H1 (cell line): ENCODE data around the gene GALR1. TPM values are rescaled to one million over a fixed set of nuclear protein-coding genes. Genes with fewer than 3 reads are reported as not detected.

ENCODE experiments used
- CTCF ChIA-PET: fragments of 300-600 bp; sonication (Branson Sonifier 250); formaldehyde crosslinking; loops from one replicate; lab custom pipeline; 2021; ENCODE audit not compliant: partially characterized antibody; lab: Charles Lee
- POLR2A ChIA-PET: fragments of 300-600 bp; sonication (Branson Sonifier 250); formaldehyde crosslinking; loops from one replicate; lab custom pipeline; 2021; ENCODE audit warnings: inconsistent platforms; ENCODE audit not compliant: partially characterized antibody; lab: Charles Lee
- DNase-seq, 2 experiments: peaks; one replicate each; pipeline versions ENCODE4 v3.0.0 to v3.0.0-alpha.2; 2010 to 2022; ENCODE audit warnings: low spot score in 2 of 2, low read depth in 1 of 2, mixed read lengths in 1 of 2
- FAIRE-seq: peaks from 2 replicates; lab custom pipeline; 2011; peaks lifted over from hg19 to GRCh38; lab: Jason Lieb, UNC
- H2AFZ ChIP-seq: 2 replicates; pipeline ENCODE4 v1.8.1; 2012; ENCODE audit warnings: low read length, inconsistent platforms
- H2AK5ac ChIP-seq: 2 replicates; pipeline ENCODE4 v1.6.1; 2013; ENCODE audit warnings: low read depth, low read length
- H2BK120ac ChIP-seq: replicated peaks from 2 replicates; pipeline ENCODE3; 2013; ENCODE audit warnings: low read depth, low read length, inconsistent platforms
- H2BK12ac ChIP-seq: 2 replicates; pipeline ENCODE4 v1.6.1; 2013; ENCODE audit warnings: low read depth, low read length
- H2BK15ac ChIP-seq: 2 replicates; pipeline ENCODE4 v1.6.1; 2013; ENCODE audit warnings: low read length
- H2BK20ac ChIP-seq: 2 replicates; pipeline ENCODE4 v1.6.1; 2013; ENCODE audit warnings: low read length
- H2BK5ac ChIP-seq: 2 replicates; pipeline ENCODE4 v1.6.1; 2013; ENCODE audit warnings: low read depth, low read length
- H3K14ac ChIP-seq: 2 replicates; pipeline ENCODE4 v1.6.1; 2013; ENCODE audit warnings: inconsistent platforms; ENCODE audit not compliant: insufficient read length
- H3K18ac ChIP-seq: 2 replicates; pipeline ENCODE4 v1.6.1; 2013; ENCODE audit warnings: low read length; ENCODE audit errors: extremely low read depth
- H3K23ac ChIP-seq: 2 replicates; pipeline ENCODE4 v1.6.1; 2013; ENCODE audit warnings: inconsistent platforms; ENCODE audit not compliant: insufficient read length
- H3K23me2 ChIP-seq: 2 replicates; pipeline ENCODE4 v1.6.1; 2013; ENCODE audit warnings: low read depth, low read length
- H3K27ac ChIP-seq: 2 replicates; pipeline ENCODE4 v1.6.1; 2011; ENCODE audit warnings: low read depth, low read length, inconsistent platforms
- H3K27me3 ChIP-seq, 4 experiments: replicated peaks in 1 of 4; 1 replicate in 1 of 4; 2 replicates in 3 of 4; pipeline versions ENCODE4 v1.6.1 to v1.8.1; 2011 to 2013; ENCODE audit warnings: low read length in 3 of 4, mild to moderate bottlenecking in 3 of 4, inconsistent platforms in 2 of 4, mixed read lengths in 2 of 4, moderate library complexity in 1 of 4; ENCODE audit not compliant: control insufficient read depth in 3 of 4, insufficient read depth in 3 of 4; ENCODE audit errors: extremely low read depth in 1 of 4
- H3K36me3 ChIP-seq, 4 experiments: 2 replicates each; pipeline versions ENCODE4 v1.6.1 to v1.8.1; 2011 to 2013; ENCODE audit warnings: mild to moderate bottlenecking in 4 of 4, low read length in 3 of 4, moderate library complexity in 2 of 4, control low read depth in 1 of 4, inconsistent platforms in 1 of 4; ENCODE audit not compliant: insufficient read depth in 4 of 4, control insufficient read depth in 2 of 4
- H3K4ac ChIP-seq: replicated peaks from 2 replicates; pipeline ENCODE3; 2013; ENCODE audit warnings: low read length, low read depth, mixed read lengths, inconsistent platforms; ENCODE audit not compliant: insufficient read length
- H3K4me1 ChIP-seq, 4 experiments: replicated peaks in 1 of 4; 1 replicate in 1 of 4; 2 replicates in 3 of 4; pipeline versions ENCODE4 v1.6.1 to v1.8.1; 2011 to 2013; ENCODE audit warnings: low read length in 3 of 4, inconsistent platforms in 2 of 4, mixed read lengths in 1 of 4; ENCODE audit not compliant: insufficient read depth in 4 of 4, control insufficient read depth in 3 of 4
- H3K4me2 ChIP-seq, 2 experiments: 2 replicates each; pipeline versions ENCODE4 v1.6.1 to v1.8.1; 2011 to 2013; ENCODE audit warnings: low read depth in 2 of 2, low read length in 2 of 2, control low read depth in 1 of 2, inconsistent platforms in 1 of 2, mild to moderate bottlenecking in 1 of 2; ENCODE audit not compliant: insufficient read depth in 1 of 2
- H3K4me3 ChIP-seq, 4 experiments: fragments of 200-600, 300-600 bp in 1 of 4; sonication (generic), shearing (Covaris generic), sonication (Bioruptor Twin) in 1 of 4; 2 replicates each; pipeline versions ENCODE4 v1.5.1 to v1.8.1; 2011 to 2016; ENCODE audit warnings: low read length in 4 of 4, low read depth in 3 of 4, control low read depth in 2 of 4, inconsistent platforms in 2 of 4, mild to moderate bottlenecking in 2 of 4, mixed read lengths in 1 of 4, moderate library complexity in 1 of 4; ENCODE audit not compliant: insufficient read depth in 2 of 4; ENCODE audit errors: extremely low read depth in 1 of 4
- H3K56ac ChIP-seq: replicated peaks from 2 replicates; pipeline ENCODE3; 2013; ENCODE audit warnings: low read depth, mild to moderate bottlenecking, mixed read lengths, low read length, inconsistent platforms; ENCODE audit not compliant: insufficient read length
- H3K79me1 ChIP-seq: 2 replicates; pipeline ENCODE4 v1.6.1; 2013; ENCODE audit warnings: low read depth, low read length, control low read depth
- H3K79me2 ChIP-seq, 2 experiments: 2 replicates each; pipeline versions ENCODE4 v1.6.1 to v1.8.1; 2012 to 2013; ENCODE audit warnings: low read length in 2 of 2, mild to moderate bottlenecking in 2 of 2, inconsistent platforms in 1 of 2; ENCODE audit not compliant: insufficient read depth in 2 of 2, control insufficient read depth in 1 of 2
- H3K9ac ChIP-seq, 4 experiments: replicated peaks in 1 of 4; 1 replicate in 1 of 4; 2 replicates in 3 of 4; pipeline versions ENCODE4 v1.6.1 to v1.8.1; 2011 to 2013; ENCODE audit warnings: low read depth in 3 of 4, low read length in 3 of 4, control low read depth in 2 of 4, mild to moderate bottlenecking in 2 of 4, moderate library complexity in 2 of 4, inconsistent platforms in 1 of 4; ENCODE audit errors: extremely low read depth in 1 of 4
- H3K9me3 ChIP-seq, 2 experiments: 2 replicates each; pipeline versions ENCODE4 v1.6.1 to v1.8.1; 2012 to 2013; ENCODE audit warnings: mild to moderate bottlenecking in 2 of 2, moderate library complexity in 2 of 2, control low read depth in 1 of 2, inconsistent platforms in 1 of 2, low read depth in 1 of 2, low read length in 1 of 2, mixed read lengths in 1 of 2; ENCODE audit not compliant: insufficient read depth in 2 of 2
- H4K20me1 ChIP-seq, 2 experiments: replicated peaks in 1 of 2; 2 replicates each; pipeline versions ENCODE3 to v1.8.1; 2011 to 2013; ENCODE audit warnings: inconsistent platforms in 2 of 2, low read length in 2 of 2, mild to moderate bottlenecking in 1 of 2; ENCODE audit not compliant: insufficient read depth in 2 of 2, control insufficient read depth in 1 of 2
- H4K5ac ChIP-seq: 2 replicates; pipeline ENCODE4 v1.6.1; 2013; ENCODE audit warnings: low read length, low read depth, mixed read lengths, inconsistent platforms; ENCODE audit not compliant: insufficient read length
- H4K8ac ChIP-seq: 2 replicates; pipeline ENCODE4 v1.8.0; 2013; ENCODE audit warnings: mild to moderate bottlenecking, moderate library complexity, low read length, inconsistent platforms; ENCODE audit not compliant: insufficient read depth; ENCODE audit errors: extremely low read depth
- H4K91ac ChIP-seq: replicated peaks from 2 replicates; pipeline ENCODE3; 2013; ENCODE audit warnings: low read length, mixed read lengths, inconsistent platforms; ENCODE audit not compliant: insufficient read length
- SRF ChIP-seq: IDR thresholded peaks from 2 replicates; pipeline ENCODE4 v1.6.1; 2011; ENCODE audit warnings: mild to moderate bottlenecking, low read depth, low read length, moderate library complexity
- whole genome bisulfite sequencing, 2 experiments: shearing (Covaris generic) in 1 of 2; methylation state at CpG; one replicate each; pipeline versions ENCODE4 v1.1.6 to v1.1.7; 2013 to 2015; ENCODE audit warnings: low lambda C conversion rate in 2 of 2, mixed read lengths in 2 of 2, inconsistent platforms in 1 of 2, low coverage in 1 of 2, missing lambda C conversion rate in 1 of 2; ENCODE audit not compliant: insufficient replicate concordance in 2 of 2, insufficient coverage in 1 of 2, insufficient read length in 1 of 2; ENCODE audit errors: extremely low coverage in 1 of 2, missing lambda C conversion rate in 1 of 2; 5-methylcytosine and 5-hydroxymethylcytosine counted together
- polyA plus RNA-seq, 7 experiments: library from polyadenylated mRNA; depleted of rRNA in 3 of 7; stranded (reverse) in 5 of 7; unstranded in 2 of 7; fragments of >200 nt in 5 of 7; fragments of 200-250 nt in 2 of 7; gene quantifications; 1 replicate in 5 of 7; 2 replicates in 1 of 7; 4 replicates in 1 of 7; pipeline versions ENCODE4 v1.2.1 to v1.2.3, GENCODE V29; 2011 to 2013; ENCODE audit warnings: missing spikeins in 2 of 7, mixed read lengths in 2 of 7
- total RNA-seq: library from RNA; stranded (reverse); fragmentation: NEBNext Ultra II Directional; extraction: Animal tissue kit (Norgen Biotek cat#: 25700); gene quantifications from 2 replicates; pipeline ENCODE4 v1.2.1, GENCODE V29; 2021

GALR1 gene
- total and polyA plus RNA-seq, 2 of the 8 experiments (the other 6 are each of a cell fraction or from before 2014, with no cell fraction given) = 0.09 to 1.6 TPM

- Histone ChIP-seq H2BK20ac (no peak overlapping the region), H3K4ac (no peak overlapping the region), H3K27ac (no peak overlapping the region), H3K14ac (no peak overlapping the region), H3K56ac (no peak overlapping the region), H4K91ac (no peak overlapping the region), H3K23me2 (no peaks in the 10 kb centered on the region), H3K27me3 (no peaks in the 10 kb centered on the region), H2AK5ac (no peak overlapping the region), H4K8ac (no peak overlapping the region), H3K9me3 (no peaks in the 10 kb centered on the region), H2AFZ (no peak overlapping the region), H2BK12ac (0 out of 2 replicates have a peak overlapping the region, but pooled peaks have one; percentile 40), H3K4me1 (peaks cover 0 to 6% (median 1%) of the 10 kb centered on the region in 4 experiments; a peak in 3 of 7 replicates), H2BK5ac (no peak overlapping the region), H3K79me2 (no peaks in the 10 kb centered on the region), H3K4me3 (no peak overlapping the region), H3K79me1 (no peaks in the 10 kb centered on the region), H3K18ac (no peak overlapping the region), H4K5ac (no peak overlapping the region), H2BK15ac (0 out of 2 replicates have a peak overlapping the region, but pooled peaks have one; percentile 25), H3K36me3 (no peaks in the 10 kb centered on the region), H3K9ac (no peak overlapping the region), H2BK120ac (no peak overlapping the region), H3K4me2 (no peak overlapping the region), H4K20me1 (no peaks in the 10 kb centered on the region), H3K23ac (no peak overlapping the region)
- ChIA-PET POLR2A (no interaction called here), CTCF (interaction anchor here (1.5 kb wide), 1 partner anchor 93 kb away, joined by 3 read pairs; no protein-coding TSS in a partner anchor)
- FAIRE-seq = no peak
- no peak for TF ChIP-seq SRF
- DNase-seq = no peak
- WGBS, 2 experiments = 89% methylated on average over 7 of the region's 7 CpGs; no CpG with 5 or more reads in 1 of the 2 experiments
Observed at GRCh38 chr18:77304268-77304667, 54.6 kb downstream of the GALR1 start.
